GM23338 (cell line): Measurements from ENCODE around the gene FBLN5.

ENCODE experiments used
- CREB1 ChIP-seq: fragments of 250-450 bp; sonication (Bioruptor Pico); IDR thresholded peaks from 2 replicates; pipeline ENCODE4 v1.5.0; 2020; ENCODE audit warnings: low read depth, mild to moderate bottlenecking, moderate library complexity
- ETS1 ChIP-seq: IDR thresholded peaks from 2 replicates; pipeline ENCODE4 v1.6.1; 2016; ENCODE audit warnings: antibody characterized with exemption
- EZH2 ChIP-seq: fragments of 200-600 bp; sonication (generic); IDR thresholded peaks from one replicate; pipeline ENCODE4 v1.8.0; 2017; ENCODE audit warnings: antibody characterized with exemption, mild to moderate bottlenecking, low read depth; ENCODE audit not compliant: unreplicated experiment
- EZH2phosphoT487 ChIP-seq: fragments of 200-600 bp; sonication (generic); IDR thresholded peaks from one replicate; pipeline ENCODE4 v1.8.1; 2018; ENCODE audit warnings: antibody characterized with exemption; ENCODE audit not compliant: unreplicated experiment
- JUNB ChIP-seq: IDR thresholded peaks from one replicate; pipeline ENCODE4 v1.6.1; 2016; ENCODE audit warnings: antibody characterized with exemption; ENCODE audit not compliant: unreplicated experiment
- NANOG ChIP-seq: IDR thresholded peaks from 2 replicates; pipeline ENCODE4 v1.6.1; 2016; ENCODE audit warnings: antibody characterized with exemption, borderline replicate concordance
- POLR2AphosphoS5 ChIP-seq: IDR thresholded peaks from 2 replicates; pipeline ENCODE4 v1.6.1; 2016; ENCODE audit warnings: antibody characterized with exemption, low read depth
- STAT1 ChIP-seq: IDR thresholded peaks from one replicate; pipeline ENCODE4 v1.6.1; 2016; ENCODE audit warnings: antibody characterized with exemption; ENCODE audit not compliant: unreplicated experiment
- TF ChIP-seq, protein P1 (sequence below), 2 experiments: fragments of 200-600 bp in 1 of 2; sonication (generic) in 1 of 2; conservative IDR thresholded peaks; 2 replicates each; pipeline versions ENCODE4 v1.5.1 to v1.6.1; 2016 to 2017; ENCODE audit warnings: antibody characterized with exemption in 2 of 2, low read depth in 2 of 2, mild to moderate bottlenecking in 2 of 2, moderate library complexity in 1 of 2
- TF ChIP-seq, protein P2 (sequence below): IDR thresholded peaks from one replicate; pipeline ENCODE4 v1.6.1; 2018; ENCODE audit warnings: antibody characterized with exemption; ENCODE audit not compliant: unreplicated experiment
- TF ChIP-seq, protein P3 (sequence below): fragments of 250-450 bp; sonication (Bioruptor Pico); IDR thresholded peaks from 2 replicates; pipeline ENCODE4 v1.5.0; 2020; ENCODE audit warnings: mild to moderate bottlenecking, moderate library complexity

DNA sequence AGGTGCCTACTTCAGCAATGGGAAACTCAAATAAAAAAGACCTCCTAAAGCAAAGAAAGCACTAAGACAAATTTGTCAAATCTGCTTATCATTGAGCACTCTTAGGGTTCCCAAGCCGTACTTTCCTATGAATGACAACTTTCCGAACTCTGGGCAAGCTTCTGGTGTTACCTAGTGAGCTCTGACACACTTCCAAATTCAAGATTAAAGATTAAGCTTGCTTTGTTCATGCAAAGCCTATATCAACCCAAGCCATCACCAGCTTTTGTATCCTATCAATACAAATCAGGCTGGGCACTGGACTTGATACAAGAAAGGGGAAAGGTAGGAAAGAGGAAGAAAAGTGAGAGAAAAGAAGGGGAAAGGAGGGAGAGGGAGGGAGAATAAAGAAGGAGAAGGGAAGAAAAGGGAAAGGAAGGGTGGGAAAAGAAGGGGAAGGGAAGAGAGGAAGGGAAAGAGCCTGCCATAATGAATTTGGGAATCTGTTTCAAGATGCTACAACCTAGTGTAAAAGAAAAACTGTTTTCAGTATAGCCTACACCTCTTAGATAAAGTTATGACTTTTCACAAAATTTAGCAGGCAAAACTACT lies 23.8 kb upstream of the FBLN5 start:
- no peak for TF ChIP-seq JUNB
- TF ChIP-seq, protein P1, sequence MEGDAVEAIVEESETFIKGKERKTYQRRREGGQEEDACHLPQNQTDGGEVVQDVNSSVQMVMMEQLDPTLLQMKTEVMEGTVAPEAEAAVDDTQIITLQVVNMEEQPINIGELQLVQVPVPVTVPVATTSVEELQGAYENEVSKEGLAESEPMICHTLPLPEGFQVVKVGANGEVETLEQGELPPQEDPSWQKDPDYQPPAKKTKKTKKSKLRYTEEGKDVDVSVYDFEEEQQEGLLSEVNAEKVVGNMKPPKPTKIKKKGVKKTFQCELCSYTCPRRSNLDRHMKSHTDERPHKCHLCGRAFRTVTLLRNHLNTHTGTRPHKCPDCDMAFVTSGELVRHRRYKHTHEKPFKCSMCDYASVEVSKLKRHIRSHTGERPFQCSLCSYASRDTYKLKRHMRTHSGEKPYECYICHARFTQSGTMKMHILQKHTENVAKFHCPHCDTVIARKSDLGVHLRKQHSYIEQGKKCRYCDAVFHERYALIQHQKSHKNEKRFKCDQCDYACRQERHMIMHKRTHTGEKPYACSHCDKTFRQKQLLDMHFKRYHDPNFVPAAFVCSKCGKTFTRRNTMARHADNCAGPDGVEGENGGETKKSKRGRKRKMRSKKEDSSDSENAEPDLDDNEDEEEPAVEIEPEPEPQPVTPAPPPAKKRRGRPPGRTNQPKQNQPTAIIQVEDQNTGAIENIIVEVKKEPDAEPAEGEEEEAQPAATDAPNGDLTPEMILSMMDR (conservative IDR thresholded peaks at IDR 0.05; ENCODE audit: low read depth in 2 of 2): no peak
- TF ChIP-seq POLR2AphosphoS5: no peak
- TF ChIP-seq EZH2: no peak
- no peak for TF ChIP-seq EZH2phosphoT487
- TF ChIP-seq, protein P2, sequence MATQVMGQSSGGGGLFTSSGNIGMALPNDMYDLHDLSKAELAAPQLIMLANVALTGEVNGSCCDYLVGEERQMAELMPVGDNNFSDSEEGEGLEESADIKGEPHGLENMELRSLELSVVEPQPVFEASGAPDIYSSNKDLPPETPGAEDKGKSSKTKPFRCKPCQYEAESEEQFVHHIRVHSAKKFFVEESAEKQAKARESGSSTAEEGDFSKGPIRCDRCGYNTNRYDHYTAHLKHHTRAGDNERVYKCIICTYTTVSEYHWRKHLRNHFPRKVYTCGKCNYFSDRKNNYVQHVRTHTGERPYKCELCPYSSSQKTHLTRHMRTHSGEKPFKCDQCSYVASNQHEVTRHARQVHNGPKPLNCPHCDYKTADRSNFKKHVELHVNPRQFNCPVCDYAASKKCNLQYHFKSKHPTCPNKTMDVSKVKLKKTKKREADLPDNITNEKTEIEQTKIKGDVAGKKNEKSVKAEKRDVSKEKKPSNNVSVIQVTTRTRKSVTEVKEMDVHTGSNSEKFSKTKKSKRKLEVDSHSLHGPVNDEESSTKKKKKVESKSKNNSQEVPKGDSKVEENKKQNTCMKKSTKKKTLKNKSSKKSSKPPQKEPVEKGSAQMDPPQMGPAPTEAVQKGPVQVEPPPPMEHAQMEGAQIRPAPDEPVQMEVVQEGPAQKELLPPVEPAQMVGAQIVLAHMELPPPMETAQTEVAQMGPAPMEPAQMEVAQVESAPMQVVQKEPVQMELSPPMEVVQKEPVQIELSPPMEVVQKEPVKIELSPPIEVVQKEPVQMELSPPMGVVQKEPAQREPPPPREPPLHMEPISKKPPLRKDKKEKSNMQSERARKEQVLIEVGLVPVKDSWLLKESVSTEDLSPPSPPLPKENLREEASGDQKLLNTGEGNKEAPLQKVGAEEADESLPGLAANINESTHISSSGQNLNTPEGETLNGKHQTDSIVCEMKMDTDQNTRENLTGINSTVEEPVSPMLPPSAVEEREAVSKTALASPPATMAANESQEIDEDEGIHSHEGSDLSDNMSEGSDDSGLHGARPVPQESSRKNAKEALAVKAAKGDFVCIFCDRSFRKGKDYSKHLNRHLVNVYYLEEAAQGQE: no peak
- TF ChIP-seq ETS1: no peak
- no peak for TF ChIP-seq CREB1
- no peak for TF ChIP-seq NANOG
- no peak for TF ChIP-seq STAT1
- TF ChIP-seq, protein P3, sequence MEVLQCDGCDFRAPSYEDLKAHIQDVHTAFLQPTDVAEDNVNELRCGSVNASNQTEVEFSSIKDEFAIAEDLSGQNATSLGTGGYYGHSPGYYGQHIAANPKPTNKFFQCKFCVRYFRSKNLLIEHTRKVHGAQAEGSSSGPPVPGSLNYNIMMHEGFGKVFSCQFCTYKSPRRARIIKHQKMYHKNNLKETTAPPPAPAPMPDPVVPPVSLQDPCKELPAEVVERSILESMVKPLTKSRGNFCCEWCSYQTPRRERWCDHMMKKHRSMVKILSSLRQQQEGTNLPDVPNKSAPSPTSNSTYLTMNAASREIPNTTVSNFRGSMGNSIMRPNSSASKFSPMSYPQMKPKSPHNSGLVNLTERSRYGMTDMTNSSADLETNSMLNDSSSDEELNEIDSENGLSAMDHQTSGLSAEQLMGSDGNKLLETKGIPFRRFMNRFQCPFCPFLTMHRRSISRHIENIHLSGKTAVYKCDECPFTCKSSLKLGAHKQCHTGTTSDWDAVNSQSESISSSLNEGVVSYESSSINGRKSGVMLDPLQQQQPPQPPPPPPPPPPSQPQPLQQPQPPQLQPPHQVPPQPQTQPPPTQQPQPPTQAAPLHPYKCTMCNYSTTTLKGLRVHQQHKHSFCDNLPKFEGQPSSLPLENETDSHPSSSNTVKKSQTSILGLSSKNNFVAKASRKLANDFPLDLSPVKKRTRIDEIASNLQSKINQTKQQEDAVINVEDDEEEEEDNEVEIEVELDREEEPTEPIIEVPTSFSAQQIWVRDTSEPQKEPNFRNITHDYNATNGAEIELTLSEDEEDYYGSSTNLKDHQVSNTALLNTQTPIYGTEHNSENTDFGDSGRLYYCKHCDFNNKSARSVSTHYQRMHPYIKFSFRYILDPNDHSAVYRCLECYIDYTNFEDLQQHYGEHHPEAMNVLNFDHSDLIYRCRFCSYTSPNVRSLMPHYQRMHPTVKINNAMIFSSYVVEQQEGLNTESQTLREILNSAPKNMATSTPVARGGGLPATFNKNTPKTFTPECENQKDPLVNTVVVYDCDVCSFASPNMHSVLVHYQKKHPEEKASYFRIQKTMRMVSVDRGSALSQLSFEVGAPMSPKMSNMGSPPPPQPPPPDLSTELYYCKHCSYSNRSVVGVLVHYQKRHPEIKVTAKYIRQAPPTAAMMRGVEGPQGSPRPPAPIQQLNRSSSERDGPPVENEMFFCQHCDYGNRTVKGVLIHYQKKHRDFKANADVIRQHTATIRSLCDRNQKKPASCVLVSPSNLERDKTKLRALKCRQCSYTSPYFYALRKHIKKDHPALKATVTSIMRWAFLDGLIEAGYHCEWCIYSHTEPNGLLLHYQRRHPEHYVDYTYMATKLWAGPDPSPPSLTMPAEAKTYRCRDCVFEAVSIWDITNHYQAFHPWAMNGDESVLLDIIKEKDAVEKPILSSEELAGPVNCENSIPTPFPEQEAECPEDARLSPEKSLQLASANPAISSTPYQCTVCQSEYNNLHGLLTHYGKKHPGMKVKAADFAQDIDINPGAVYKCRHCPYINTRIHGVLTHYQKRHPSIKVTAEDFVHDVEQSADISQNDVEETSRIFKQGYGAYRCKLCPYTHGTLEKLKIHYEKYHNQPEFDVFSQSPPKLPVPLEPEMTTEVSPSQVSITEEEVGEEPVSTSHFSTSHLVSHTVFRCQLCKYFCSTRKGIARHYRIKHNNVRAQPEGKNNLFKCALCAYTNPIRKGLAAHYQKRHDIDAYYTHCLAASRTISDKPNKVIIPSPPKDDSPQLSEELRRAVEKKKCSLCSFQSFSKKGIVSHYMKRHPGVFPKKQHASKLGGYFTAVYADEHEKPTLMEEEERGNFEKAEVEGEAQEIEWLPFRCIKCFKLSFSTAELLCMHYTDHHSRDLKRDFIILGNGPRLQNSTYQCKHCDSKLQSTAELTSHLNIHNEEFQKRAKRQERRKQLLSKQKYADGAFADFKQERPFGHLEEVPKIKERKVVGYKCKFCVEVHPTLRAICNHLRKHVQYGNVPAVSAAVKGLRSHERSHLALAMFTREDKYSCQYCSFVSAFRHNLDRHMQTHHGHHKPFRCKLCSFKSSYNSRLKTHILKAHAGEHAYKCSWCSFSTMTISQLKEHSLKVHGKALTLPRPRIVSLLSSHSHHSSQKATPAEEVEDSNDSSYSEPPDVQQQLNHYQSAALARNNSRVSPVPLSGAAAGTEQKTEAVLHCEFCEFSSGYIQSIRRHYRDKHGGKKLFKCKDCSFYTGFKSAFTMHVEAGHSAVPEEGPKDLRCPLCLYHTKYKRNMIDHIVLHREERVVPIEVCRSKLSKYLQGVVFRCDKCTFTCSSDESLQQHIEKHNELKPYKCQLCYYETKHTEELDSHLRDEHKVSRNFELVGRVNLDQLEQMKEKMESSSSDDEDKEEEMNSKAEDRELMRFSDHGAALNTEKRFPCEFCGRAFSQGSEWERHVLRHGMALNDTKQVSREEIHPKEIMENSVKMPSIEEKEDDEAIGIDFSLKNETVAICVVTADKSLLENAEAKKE (CRISPR knock-in tag): no peak
